ENCODE measurements around the gene TBCC.

- TF ChIP-seq CTCF (IDR thresholded peaks at IDR 0.05): no peak
- no peak for TF ChIP-seq POLR2A (IDR thresholded peaks at IDR 0.05)
Observed at GRCh38 chr6:42708096-42708495, 37.8 kb downstream of the TBCC start.

Measured in heart left ventricle (tissue), 13 donors.